ENCODE data around the gene GGA1.

The GGA1 gene

DNA sequence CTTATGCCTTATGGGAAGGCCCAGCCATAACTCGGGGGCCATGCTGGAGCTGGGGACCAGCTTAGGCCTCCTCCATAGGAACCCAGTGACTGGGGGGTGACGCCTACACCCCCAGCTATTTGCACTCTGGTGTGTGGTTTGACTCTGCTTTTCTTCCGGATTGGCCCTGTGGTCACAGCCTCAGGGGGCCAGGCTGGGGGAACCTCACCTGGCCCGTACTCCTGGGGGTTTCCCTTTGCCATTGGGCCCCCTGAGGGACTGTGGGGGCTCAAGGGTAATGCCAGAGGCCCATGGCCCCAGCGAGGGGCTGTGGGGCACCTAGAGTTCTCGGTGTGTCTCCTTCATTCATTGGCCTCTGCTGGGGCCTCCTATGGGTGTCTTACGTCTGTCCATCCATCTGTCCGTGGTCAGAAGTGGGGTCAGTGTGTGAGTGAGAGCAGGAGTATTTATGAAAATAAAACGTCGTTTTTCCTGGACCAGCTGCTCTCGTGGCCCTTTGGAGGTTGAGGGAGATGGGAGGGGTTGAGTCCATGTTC is 24.5 kb downstream of the GGA1 start:
- DNase-seq (ENCODE audit: insufficient read length, low spot score) = peak; percentile 91
- TF ChIP-seq POLR2AphosphoS5 (IDR thresholded peaks at IDR 0.05; ENCODE audit: low read depth, low read length) = no peak; the same call in 1 of the 2 replicates
- no peak for TF ChIP-seq TAF1 (IDR thresholded peaks at IDR 0.05; ENCODE audit: low read depth, low read length)
- peak; percentile 76 for TF ChIP-seq POU2F2 (IDR thresholded peaks at IDR 0.05; ENCODE audit: low read depth, low read length)
- TF ChIP-seq POLR2A (IDR thresholded peaks at IDR 0.05; ENCODE audit: low read depth, low read length) = 0 out of 2 replicates have a peak, but pooled peaks have one; percentile 45
- no peak for TF ChIP-seq SPI1 (IDR thresholded peaks at IDR 0.05; ENCODE audit: low read depth, low read length)
- no peak for TF ChIP-seq PAX5 (IDR thresholded peaks at IDR 0.05; ENCODE audit: insufficient read depth, low read length, severe bottlenecking)
- peak; percentile 96 for FAIRE-seq

DNA sequence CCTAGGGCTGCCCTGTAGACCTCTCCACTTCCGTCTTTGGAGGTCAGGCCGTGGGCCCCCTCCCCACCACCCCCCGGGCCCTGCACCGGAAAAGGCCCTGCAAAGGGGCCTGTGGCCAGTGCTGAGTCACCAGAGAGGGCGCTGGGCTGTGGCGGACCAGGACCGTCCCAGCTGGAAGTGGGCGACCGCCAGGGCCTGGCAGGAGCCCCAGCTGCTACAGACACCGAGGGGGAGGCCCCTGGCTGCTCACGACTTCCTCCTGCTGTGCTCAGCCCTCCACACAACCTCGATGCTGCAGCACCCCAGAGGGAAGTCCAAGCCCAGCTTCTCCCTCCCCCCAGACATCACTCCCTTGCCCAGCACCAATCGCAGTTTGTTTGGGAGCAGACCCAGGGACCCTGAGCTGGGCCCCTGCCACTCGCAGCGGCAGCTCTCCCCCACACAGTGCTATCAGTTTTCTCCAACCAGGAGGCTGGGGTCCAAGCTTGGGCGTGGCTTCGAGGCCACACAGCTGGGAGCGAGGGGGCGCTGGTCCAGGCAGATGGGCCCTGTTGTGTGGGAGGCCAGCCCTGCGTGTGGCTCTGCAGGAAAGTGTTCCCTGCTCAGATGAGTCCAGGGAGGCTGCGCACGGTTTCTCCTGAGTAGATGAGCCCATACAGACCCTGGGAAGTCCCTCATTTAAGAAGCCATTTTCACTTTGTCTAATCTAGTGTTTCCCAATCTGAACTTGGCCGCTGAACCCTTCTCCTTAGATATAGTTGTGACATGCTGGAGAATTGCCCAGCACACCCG is 25.2 kb downstream of the GGA1 start:
- peak; percentile 84 for TF ChIP-seq POLR2A (IDR thresholded peaks at IDR 0.05; ENCODE audit: low read depth, low read length)
- peak; percentile 77 for TF ChIP-seq PAX5 (IDR thresholded peaks at IDR 0.05; ENCODE audit: insufficient read depth, low read length, severe bottlenecking)
- TF ChIP-seq SPI1 (IDR thresholded peaks at IDR 0.05; ENCODE audit: low read depth, low read length) = peak; percentile 74
- TF ChIP-seq POLR2AphosphoS5 (IDR thresholded peaks at IDR 0.05; ENCODE audit: low read depth, low read length) = peak; percentile 33
- TF ChIP-seq POU2F2 (IDR thresholded peaks at IDR 0.05; ENCODE audit: low read depth, low read length) = no peak; the same call in none of the 2 replicates
- TF ChIP-seq TAF1 (IDR thresholded peaks at IDR 0.05; ENCODE audit: low read depth, low read length) = no peak
- FAIRE-seq = no peak
- peak; percentile 91 for DNase-seq (ENCODE audit: insufficient read length, low spot score)

DNA sequence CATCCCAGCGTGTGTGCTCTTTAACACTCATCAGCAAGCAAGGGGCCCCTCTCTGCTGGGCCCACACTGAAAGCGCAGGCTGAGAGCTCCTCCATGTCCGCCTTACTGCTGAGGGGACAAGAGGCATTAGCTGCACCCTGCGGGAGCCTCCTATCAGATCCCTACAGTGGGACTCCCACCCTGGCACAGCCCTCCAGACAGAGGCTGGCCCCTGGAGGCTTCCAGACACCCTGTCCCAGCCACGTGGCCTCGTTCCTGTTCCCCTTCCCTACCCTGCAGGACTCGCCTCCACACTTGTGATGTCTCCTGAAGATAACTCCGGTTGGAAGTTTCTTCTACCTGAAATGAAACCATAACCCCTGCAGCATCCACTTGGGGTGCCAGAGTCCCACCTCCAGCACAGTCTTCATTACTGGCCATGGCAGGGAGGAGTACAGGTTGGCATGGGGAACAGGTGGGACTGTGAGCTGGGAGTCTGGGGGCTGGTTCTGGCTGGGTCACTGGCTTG is 25.8 kb downstream of the GGA1 start:
- FAIRE-seq (peak; percentile 80), DNase-seq (ENCODE audit: insufficient read length, low spot score) (no peak)
- TF ChIP-seq POLR2A (IDR thresholded peaks at IDR 0.05; ENCODE audit: low read depth, low read length) (no peak; the same call in 1 of the 2 replicates), POLR2AphosphoS5 (IDR thresholded peaks at IDR 0.05; ENCODE audit: low read depth, low read length) (no peak), TAF1 (IDR thresholded peaks at IDR 0.05; ENCODE audit: low read depth, low read length) (no peak), POU2F2 (IDR thresholded peaks at IDR 0.05; ENCODE audit: low read depth, low read length) (no peak), PAX5 (IDR thresholded peaks at IDR 0.05; ENCODE audit: insufficient read depth, low read length, severe bottlenecking) (no peak), SPI1 (IDR thresholded peaks at IDR 0.05; ENCODE audit: low read depth, low read length) (no peak)

DNA sequence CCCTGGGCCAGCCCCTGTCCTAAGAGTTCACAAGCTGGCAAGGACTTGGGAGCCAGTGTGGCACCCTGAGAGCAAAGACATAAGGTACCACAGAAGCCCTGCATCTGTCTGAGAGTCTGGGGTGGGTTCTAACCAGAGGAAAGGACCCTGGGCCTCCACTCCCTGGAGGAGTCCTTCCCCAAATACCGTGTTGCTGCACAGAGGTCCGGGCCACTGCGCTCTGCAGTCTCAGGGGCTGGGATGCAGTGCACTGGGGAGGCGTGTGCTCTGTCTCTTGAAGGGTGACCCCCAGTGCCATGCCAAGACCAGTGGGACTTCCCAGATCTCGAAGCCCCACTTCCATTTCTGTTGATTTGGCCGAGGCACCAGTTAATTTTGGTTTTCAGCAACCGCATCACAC is 26.5 kb downstream of the GGA1 start:
- DNase-seq (ENCODE audit: insufficient read length, low spot score) = no peak
- no peak for TF ChIP-seq TAF1 (IDR thresholded peaks at IDR 0.05; ENCODE audit: low read depth, low read length)
- no peak for TF ChIP-seq PAX5 (IDR thresholded peaks at IDR 0.05; ENCODE audit: insufficient read depth, low read length, severe bottlenecking)
- TF ChIP-seq POU2F2 (IDR thresholded peaks at IDR 0.05; ENCODE audit: low read depth, low read length) = no peak
- no peak for TF ChIP-seq SPI1 (IDR thresholded peaks at IDR 0.05; ENCODE audit: low read depth, low read length)
- no peak for TF ChIP-seq POLR2A (IDR thresholded peaks at IDR 0.05; ENCODE audit: low read depth, low read length)
- TF ChIP-seq POLR2AphosphoS5 (IDR thresholded peaks at IDR 0.05; ENCODE audit: low read depth, low read length) = no peak
- FAIRE-seq = peak; percentile 26

DNA sequence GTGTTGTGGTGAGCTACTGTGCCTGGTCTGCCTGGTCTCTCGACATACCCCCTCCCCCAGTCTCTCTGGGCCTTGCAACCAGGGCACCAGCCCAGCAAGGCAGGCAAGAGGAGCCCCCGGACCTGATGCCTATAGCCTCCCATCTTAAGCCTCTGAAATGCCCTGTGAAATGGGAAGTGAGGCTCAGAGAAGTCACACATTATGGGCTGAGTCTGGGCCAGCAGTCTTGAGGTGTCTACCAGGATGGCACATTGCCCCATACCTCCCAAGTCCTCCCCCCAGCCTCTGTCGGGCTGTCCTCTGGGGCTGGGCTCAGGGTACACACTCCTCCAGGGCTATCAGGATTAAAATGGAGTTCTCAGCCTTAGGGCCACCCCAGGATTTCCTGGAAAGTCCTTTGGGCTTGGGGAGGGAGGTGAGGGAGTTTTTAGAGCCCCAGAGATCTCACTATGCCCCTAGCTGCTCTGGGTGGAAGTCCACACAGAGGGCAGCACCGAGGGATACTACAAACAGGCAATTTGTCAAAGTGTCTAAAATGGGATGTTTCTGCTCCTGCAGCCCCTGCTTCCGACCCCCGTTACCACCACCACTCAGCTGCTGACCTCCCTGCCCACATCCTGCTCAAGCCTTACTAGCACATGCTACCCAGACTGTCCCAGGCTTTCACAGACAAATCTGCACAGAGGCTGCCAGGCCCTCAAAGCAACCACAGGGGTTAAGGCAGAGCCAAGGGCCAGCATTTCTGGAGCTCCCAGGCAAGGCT is 27.7 kb downstream of the GGA1 start:
- FAIRE-seq (peak; percentile 23), DNase-seq (ENCODE audit: insufficient read length, low spot score) (no peak)
- TF ChIP-seq SPI1 (IDR thresholded peaks at IDR 0.05; ENCODE audit: low read depth, low read length) = no peak
- no peak for TF ChIP-seq PAX5 (IDR thresholded peaks at IDR 0.05; ENCODE audit: insufficient read depth, low read length, severe bottlenecking)
- no peak for TF ChIP-seq POLR2A (IDR thresholded peaks at IDR 0.05; ENCODE audit: low read depth, low read length)
- TF ChIP-seq POLR2AphosphoS5 (IDR thresholded peaks at IDR 0.05; ENCODE audit: low read depth, low read length) = no peak
- TF ChIP-seq TAF1 (IDR thresholded peaks at IDR 0.05; ENCODE audit: low read depth, low read length) = no peak
- no peak for TF ChIP-seq POU2F2 (IDR thresholded peaks at IDR 0.05; ENCODE audit: low read depth, low read length)

- DNase-seq (ENCODE audit: insufficient read length, low spot score) (no peak), FAIRE-seq (peak; percentile 78)
- TF ChIP-seq PAX5 (IDR thresholded peaks at IDR 0.05; ENCODE audit: insufficient read depth, low read length, severe bottlenecking) (no peak), SPI1 (IDR thresholded peaks at IDR 0.05; ENCODE audit: low read depth, low read length) (no peak), POU2F2 (IDR thresholded peaks at IDR 0.05; ENCODE audit: low read depth, low read length) (no peak), POLR2AphosphoS5 (IDR thresholded peaks at IDR 0.05; ENCODE audit: low read depth, low read length) (no peak), POLR2A (IDR thresholded peaks at IDR 0.05; ENCODE audit: low read depth, low read length) (no peak), TAF1 (IDR thresholded peaks at IDR 0.05; ENCODE audit: low read depth, low read length) (no peak)
Observed at GRCh38 chr22:37636949-37637273, 28.3 kb downstream of the GGA1 start.

DNA sequence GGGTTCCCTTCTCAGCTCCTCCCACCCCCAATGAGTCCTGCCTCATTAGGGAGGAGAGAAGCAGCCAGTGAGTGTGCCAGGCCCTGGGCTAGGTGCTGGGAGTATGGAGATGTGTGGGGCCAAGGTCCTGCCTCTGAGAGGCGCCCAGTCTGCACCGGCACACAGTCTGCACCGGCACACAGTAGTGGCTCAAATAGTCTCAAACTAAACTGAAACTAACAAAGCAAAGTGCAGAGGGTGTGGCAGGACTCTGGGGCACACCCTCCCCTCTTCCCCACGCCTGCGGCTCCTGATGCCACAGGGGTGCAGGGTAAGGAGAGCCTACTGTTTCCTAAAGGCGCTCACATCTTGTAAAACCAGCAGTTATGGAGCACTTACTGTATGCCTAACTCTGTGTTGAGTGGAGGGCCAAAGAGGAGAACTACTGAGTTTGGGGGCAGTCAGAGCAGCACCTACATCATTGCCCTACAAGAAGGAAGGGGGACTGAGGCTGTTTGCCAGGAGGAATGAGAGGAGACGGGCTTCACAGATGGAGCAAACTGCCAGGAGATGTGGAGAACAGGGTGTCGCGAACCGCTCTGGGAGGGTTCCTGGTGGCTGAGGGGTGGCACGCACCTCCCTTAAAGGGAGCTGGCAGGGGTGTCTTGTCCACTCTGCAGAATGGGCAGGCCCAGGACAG is 29.9 kb downstream of the GGA1 start:
- DNase-seq (ENCODE audit: insufficient read length, low spot score) (no peak), FAIRE-seq (peak; percentile 91)
- TF ChIP-seq PAX5 (IDR thresholded peaks at IDR 0.05; ENCODE audit: insufficient read depth, low read length, severe bottlenecking) = no peak
- no peak for TF ChIP-seq TAF1 (IDR thresholded peaks at IDR 0.05; ENCODE audit: low read depth, low read length)
- no peak for TF ChIP-seq SPI1 (IDR thresholded peaks at IDR 0.05; ENCODE audit: low read depth, low read length)
- TF ChIP-seq POU2F2 (IDR thresholded peaks at IDR 0.05; ENCODE audit: low read depth, low read length) = no peak
- TF ChIP-seq POLR2AphosphoS5 (IDR thresholded peaks at IDR 0.05; ENCODE audit: low read depth, low read length) = no peak
- no peak for TF ChIP-seq POLR2A (IDR thresholded peaks at IDR 0.05; ENCODE audit: low read depth, low read length)

DNA sequence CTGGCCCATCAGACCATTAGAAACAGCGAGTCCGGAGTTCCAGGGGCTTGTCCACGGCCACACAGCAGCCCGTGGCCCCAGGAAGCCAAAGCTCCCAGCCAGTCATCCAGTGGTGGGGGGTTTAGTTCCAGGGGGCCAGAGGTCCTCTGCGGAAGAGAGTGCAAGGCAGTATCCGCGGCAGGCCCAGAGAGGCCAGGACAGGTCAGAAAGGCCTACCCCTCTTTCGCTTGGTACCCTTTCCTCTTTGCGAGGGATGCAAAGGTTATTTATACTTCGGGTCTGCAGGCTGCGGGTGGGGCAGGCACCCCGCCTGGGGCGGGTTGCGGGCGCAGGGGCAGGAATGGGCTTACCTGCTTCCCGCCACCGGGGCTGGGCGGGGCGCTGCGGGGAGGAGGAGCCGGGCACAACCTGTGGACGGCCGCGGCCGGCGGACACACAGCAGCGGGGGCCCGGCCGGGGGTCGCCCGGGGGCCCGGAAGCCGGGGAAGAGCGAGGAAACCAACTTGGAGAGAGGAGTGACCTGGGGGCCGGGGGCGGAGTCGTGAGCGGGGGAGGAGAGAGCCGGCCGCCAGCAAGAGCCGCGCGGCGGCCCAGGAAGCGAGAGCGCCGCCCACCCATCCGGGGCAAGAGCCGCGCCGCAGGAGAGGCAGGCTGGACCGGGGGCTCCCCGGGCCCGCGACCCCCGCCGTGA is 30.6 kb downstream of the GGA1 start, which contains the start of gene SH3BP1:
Gene SH3BP1 (plus strand): TSS at position 600 of the 691 bp plus-strand sequence. CDS start 119 bp downstream, outside the sequence.
- FAIRE-seq (peak; percentile 95), DNase-seq (ENCODE audit: insufficient read length, low spot score) (peak; percentile 81)
- TF ChIP-seq PAX5 (IDR thresholded peaks at IDR 0.05; ENCODE audit: insufficient read depth, low read length, severe bottlenecking) (no peak), POLR2AphosphoS5 (IDR thresholded peaks at IDR 0.05; ENCODE audit: low read depth, low read length) (no peak), POLR2A (IDR thresholded peaks at IDR 0.05; ENCODE audit: low read depth, low read length) (no peak), TAF1 (IDR thresholded peaks at IDR 0.05; ENCODE audit: low read depth, low read length) (no peak), SPI1 (IDR thresholded peaks at IDR 0.05; ENCODE audit: low read depth, low read length) (no peak), POU2F2 (IDR thresholded peaks at IDR 0.05; ENCODE audit: low read depth, low read length) (no peak)
